ENCODE results near the gene FTL. TPM values are rescaled to one million over a fixed set of nuclear protein-coding genes. Genes with fewer than 3 reads are reported as not detected.
A peak's percentile ranks its signal among the peaks of the same experiment; 100 is the strongest.
"Not testable (repeated sequence)": the region's sequence is repeated elsewhere in the genome, so short reads cannot be mapped to it uniquely, and the experiment has no call there.

The FTL gene
- polyA plus RNA-seq (2011; rRNA removed) = 3,644 and 5,326 TPM in 2 replicates
- 1,419 and 2,011 TPM in 2 replicates for polyA minus RNA-seq (2011; rRNA and poly(A)+ RNA removed)

GRCh38 chr19:48965040-48965805, at the start of gene FTL:
FTL (plus strand) TSS chr19:48965309; CDS start chr19:48965508, 199 bp downstream.
- no peaks in the 10 kb centered on the region for H3K27me3 ChIP-seq (ENCODE audit: control insufficient read depth, insufficient read depth, low read length)
- peak within 1 kb of the TSS; percentile 100 for H3K4me3 ChIP-seq (ENCODE audit: low read depth, low read length)
- DNase-seq (ENCODE audit: low read depth, low spot score) = peak; percentile 93
- peak within 1 kb of the TSS; percentile 98 for H3K27ac ChIP-seq (ENCODE audit: low read depth, low read length)
- H3K9me3 ChIP-seq (ENCODE audit: control insufficient read depth, insufficient read depth, low read length) = peaks cover 12% of the 10 kb centered on the region; the same call in 1 of the 2 replicates
- no peak for TF ChIP-seq CTCF (IDR thresholded peaks at IDR 0.05; ENCODE audit: low read depth, low read length)
- ChIA-PET CTCF (no interaction called here), POLR2A (interaction anchor here (0.9 to 5.6 kb wide), 10 partner anchors 11 to 170 kb away, joined by 3 to 83 read pairs (median 5); partner anchors contain the start of genes BAX, GYS1, NUCB1 and PPP1R15A)

GRCh38 chr19:48915757-48916156, 49.4 kb upstream of the FTL start:
- TF ChIP-seq CTCF (IDR thresholded peaks at IDR 0.05; ENCODE audit: low read depth, low read length) = no peak
- CTCF ChIA-PET = no interaction called here
- H3K27ac ChIP-seq (ENCODE audit: low read depth, low read length) = no peak overlapping the region
- no peak overlapping the region for H3K4me3 ChIP-seq (ENCODE audit: low read depth, low read length)
- H3K27me3 ChIP-seq (ENCODE audit: control insufficient read depth, insufficient read depth, low read length) = no peaks in the 10 kb centered on the region
- H3K9me3 ChIP-seq (ENCODE audit: control insufficient read depth, insufficient read depth, low read length) = no peaks in the 10 kb centered on the region
- POLR2A ChIA-PET = interaction anchor here (1.2 kb wide), 1 partner anchor 44 kb away, joined by 3 read pairs; the partner anchor contains the start of gene PPP1R15A
- DNase-seq (ENCODE audit: low read depth, low spot score) = no peak

- Histone ChIP-seq H3K4me3 (ENCODE audit: low read depth, low read length) (no peak overlapping the region), H3K27ac (ENCODE audit: low read depth, low read length) (no peak overlapping the region), H3K27me3 (ENCODE audit: control insufficient read depth, insufficient read depth, low read length) (no peaks in the 10 kb centered on the region), H3K9me3 (ENCODE audit: control insufficient read depth, insufficient read depth, low read length) (no peaks in the 10 kb centered on the region)
- CTCF ChIA-PET = interaction anchor here (0.7 kb wide), 1 partner anchor 198 kb away, joined by 3 read pairs; no protein-coding TSS in a partner anchor
- POLR2A ChIA-PET = interaction anchor here (1.0 to 1.1 kb wide), 2 partner anchors 48 to 51 kb away, joined by 3 to 4 read pairs; partner anchors contain the start of gene FTL
- TF ChIP-seq CTCF (IDR thresholded peaks at IDR 0.05; ENCODE audit: low read depth, low read length) = no peak
- DNase-seq (ENCODE audit: low read depth, low spot score) = no peak
These were observed 47.0 kb upstream of the FTL start for GRCh38 chr19:48918071-48918470.

- no peak for DNase-seq (ENCODE audit: low read depth, low spot score)
- POLR2A ChIA-PET = interaction anchor here (0.6 to 1.5 kb wide), 4 partner anchors 40 to 50 kb away, joined by 3 to 4 read pairs (median 3); partner anchors contain the start of genes FTL and PPP1R15A
- H3K27ac ChIP-seq (ENCODE audit: low read depth, low read length) = no peak overlapping the region
- no peaks in the 10 kb centered on the region for H3K9me3 ChIP-seq (ENCODE audit: control insufficient read depth, insufficient read depth, low read length)
- H3K4me3 ChIP-seq (ENCODE audit: low read depth, low read length) = no peak overlapping the region
- no peak for TF ChIP-seq CTCF (IDR thresholded peaks at IDR 0.05; ENCODE audit: low read depth, low read length)
- no peaks in the 10 kb centered on the region for H3K27me3 ChIP-seq (ENCODE audit: control insufficient read depth, insufficient read depth, low read length)
- CTCF ChIA-PET = no interaction called here
These were observed 46.3 kb upstream of the FTL start for GRCh38 chr19:48918801-48919247.

- H3K4me3 ChIP-seq (ENCODE audit: low read depth, low read length); CTCF ChIA-PET; H3K27me3 ChIP-seq (ENCODE audit: control insufficient read depth, insufficient read depth, low read length); DNase-seq (ENCODE audit: low read depth, low spot score); H3K27ac ChIP-seq (ENCODE audit: low read depth, low read length); H3K9me3 ChIP-seq (ENCODE audit: control insufficient read depth, insufficient read depth, low read length): not testable (repeated sequence)
- POLR2A ChIA-PET = interaction anchor here (0.6 to 1.5 kb wide), 5 partner anchors 41 to 49 kb away, joined by 3 to 4 read pairs (median 3); partner anchors contain the start of genes FTL and PPP1R15A
These were observed 45.8 kb upstream of the FTL start for GRCh38 chr19:48919271-48919670.

Measured in AG04450 (cell line).